Stimulated activated CD8-positive, alpha-beta memory T cell treated with anti-CD3 and anti-CD28 coated beads, Interleukin-4, amount 100 ng/mL, for 48 hours (primary cell): ENCODE results near the gene IMPG2.

Experiments
- DNase-seq: peaks from one replicate; pipeline ENCODE4 v3.0.0-alpha.2; 2020

IMPG2 gene

DNA sequence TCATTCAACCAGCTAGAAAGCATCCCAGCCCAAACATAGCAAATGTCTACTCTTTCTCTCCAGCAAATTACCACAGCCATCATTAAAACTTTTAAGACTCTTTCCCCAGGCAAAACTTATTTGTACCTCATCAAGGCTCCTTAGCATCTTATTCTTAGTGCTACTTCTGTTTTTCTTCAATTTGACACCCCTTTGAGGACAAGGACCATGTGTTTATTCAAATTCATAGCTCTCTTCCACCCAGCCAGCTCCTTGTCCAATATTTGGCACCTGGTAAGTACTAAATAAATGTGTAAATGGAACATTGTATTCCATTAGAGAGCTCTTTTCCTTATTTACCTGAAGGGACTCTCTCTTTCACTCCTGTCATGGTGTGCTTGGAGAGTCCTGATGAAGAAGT, 89.8 kb downstream of the IMPG2 start:
- no peak for DNase-seq

DNA sequence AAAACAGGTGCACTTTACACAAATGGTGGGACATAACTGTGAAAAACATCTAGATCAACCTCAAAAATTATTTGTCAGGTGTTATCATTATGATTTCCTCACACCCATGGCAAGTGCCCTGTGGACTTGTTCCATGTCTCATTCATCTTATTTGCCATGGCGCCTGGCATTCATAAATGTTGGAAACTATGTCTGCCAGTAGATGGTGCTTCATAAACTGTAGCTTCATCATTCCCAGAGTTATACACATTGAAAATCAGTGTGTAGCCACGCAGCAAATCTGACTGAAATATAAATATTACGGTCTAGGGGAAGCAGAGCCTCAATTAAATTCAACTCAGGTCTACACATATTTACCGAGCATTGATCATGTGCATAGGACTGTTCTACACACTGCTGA, 90.7 kb downstream of the IMPG2 start:
- DNase-seq = no peak

- DNase-seq = no peak
These were observed 91.9 kb downstream of the IMPG2 start for GRCh38 chr3:101228441-101228840.

DNA sequence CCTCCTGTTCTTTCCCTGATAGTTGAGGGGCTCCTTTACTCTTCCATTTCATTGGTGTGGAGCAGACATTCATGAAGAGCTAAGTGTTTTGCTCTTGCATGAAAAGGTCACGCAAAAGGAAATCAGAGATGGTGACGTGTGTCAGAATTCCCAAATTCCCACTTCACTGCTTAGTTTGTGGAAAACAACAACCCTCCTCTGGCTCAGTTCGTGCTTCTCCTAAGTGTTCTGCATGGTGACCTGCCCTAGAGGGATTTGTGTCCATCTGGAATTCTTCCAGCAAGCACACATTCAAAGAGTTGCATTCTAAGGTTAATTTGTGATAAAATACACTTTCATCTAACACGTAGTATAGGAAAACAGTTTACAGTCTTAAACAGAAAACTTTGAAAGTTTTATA, 95.6 kb downstream of the IMPG2 start:
- DNase-seq = no peak

DNA sequence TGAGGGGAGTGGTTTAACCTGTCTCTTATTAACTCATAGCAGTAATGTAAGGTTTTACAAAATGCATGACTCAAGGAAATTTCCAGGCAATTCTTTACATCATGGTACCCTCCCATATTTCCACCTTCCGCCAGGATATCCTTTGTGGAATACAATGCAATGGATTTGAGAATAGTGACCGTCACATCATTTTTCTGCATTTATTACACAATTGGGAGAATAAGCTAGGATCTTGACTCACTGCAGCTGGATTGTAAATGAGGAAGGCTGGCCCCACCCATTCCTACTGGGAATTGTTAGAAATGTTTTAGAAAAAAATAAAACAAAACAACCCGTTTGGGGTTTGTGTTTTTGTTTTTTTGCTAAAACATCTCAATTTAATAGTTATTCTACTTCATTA, 97.4 kb downstream of the IMPG2 start:
- no peak for DNase-seq

- DNase-seq = no peak
These were observed 100.4 kb downstream of the IMPG2 start for GRCh38 chr3:101219842-101220560.

GRCh38 chr3:101217472-101218245, 102.7 kb downstream of the IMPG2 start:
- DNase-seq = no peak

- DNase-seq = no peak
These were observed 103.5 kb downstream of the IMPG2 start for GRCh38 chr3:101216710-101217465.

GRCh38 chr3:101212730-101213129, 107.6 kb downstream of the IMPG2 start:
- DNase-seq = no peak

GRCh38 chr3:101204246-101204645, 116.1 kb downstream of the IMPG2 start:
- no peak for DNase-seq

- DNase-seq = no peak
These were observed 117.0 kb downstream of the IMPG2 start for GRCh38 chr3:101203411-101203810.

- DNase-seq = no peak
These were observed 117.7 kb downstream of the IMPG2 start for GRCh38 chr3:101202640-101203039.

- DNase-seq = no peak
These were observed 119.9 kb downstream of the IMPG2 start for GRCh38 chr3:101200461-101200860.

- no peak for DNase-seq
These were observed 124.2 kb downstream of the IMPG2 start for GRCh38 chr3:101195951-101196713.

GRCh38 chr3:101194392-101194791, 126.0 kb downstream of the IMPG2 start:
- DNase-seq = no peak

GRCh38 chr3:101193957-101194356, 126.4 kb downstream of the IMPG2 start:
- no peak for DNase-seq

- no peak for DNase-seq
These were observed 130.6 kb downstream of the IMPG2 start for GRCh38 chr3:101189796-101190195.

GRCh38 chr3:101189176-101189575, 131.2 kb downstream of the IMPG2 start:
- no peak for DNase-seq

DNA sequence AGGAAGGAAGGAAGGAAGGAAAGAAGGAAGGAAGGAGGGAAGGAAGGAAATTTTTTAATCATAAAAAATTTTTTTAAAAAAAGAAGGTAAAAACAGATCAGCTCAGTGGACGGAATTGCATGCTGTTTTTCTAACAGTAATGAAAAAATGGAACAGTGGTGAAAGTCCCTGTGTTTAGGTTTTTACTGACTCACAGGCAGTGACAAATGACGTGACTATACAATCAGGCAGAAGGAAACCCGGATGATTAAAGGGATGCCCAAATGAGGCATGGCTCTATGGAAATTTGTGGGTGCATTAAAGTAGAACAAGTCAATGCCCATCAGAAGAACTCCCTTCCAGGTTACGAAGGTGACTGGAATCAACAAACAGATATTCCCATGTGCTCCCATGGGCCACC, 135.0 kb downstream of the IMPG2 start:
- DNase-seq = no peak

DNA sequence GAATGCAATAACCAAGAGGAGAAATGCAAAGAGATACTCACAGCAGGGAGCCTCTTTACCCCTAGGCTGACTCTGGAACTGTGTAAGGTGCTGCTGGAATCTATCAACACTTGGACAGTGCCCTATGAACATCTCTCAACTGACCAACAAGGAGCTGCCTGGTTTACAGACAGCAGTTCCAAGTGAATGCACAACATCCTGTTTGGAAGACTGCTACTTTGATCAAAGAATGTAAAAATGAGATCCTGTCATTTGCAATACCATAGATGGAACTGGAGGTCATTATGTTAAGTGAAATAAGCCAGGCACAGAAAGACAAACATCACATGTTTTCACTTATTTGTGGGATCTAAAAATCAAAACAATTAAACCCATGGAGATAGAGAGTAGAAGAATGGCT, 136.3 kb downstream of the IMPG2 start:
- DNase-seq = no peak

DNA sequence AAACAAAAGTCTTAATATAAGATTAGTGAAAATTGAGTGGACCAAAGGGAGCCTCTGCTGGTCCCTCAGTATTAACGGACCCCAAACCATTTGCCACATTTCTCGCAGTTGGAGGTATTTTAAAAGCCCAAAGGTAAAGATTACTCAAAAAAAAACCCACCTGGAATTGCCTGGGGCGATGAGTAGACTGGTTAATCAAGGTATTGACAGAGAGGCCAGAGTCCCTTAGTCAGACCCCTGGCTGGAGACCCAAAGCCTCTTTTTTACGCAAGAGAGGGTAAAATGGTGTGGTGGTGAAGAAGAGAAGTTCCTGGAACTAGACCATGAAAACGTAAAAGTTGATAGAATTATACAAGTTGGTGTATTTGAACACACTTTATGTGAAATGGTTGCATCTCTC, 137.2 kb downstream of the IMPG2 start:
- DNase-seq = no peak

DNA sequence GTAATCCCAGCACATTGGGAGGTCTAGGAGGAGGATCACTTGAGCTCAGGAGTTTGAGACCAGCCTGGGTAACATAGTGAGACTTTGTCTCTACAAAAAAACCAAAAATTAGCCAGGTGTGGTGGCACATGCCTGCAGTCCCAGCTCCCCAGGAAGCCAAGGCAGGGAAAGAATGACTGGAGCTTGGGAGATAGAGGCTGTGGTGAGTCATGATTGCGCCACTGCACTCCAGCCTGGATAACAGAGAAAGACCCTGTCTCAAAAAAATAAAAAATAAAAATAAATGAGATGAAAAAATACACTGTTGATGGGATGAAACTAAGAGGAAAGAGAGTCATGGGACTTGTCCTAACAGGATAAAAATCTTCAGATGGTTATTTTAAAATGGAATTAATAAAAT, 137.6 kb downstream of the IMPG2 start:
- no peak for DNase-seq

GRCh38 chr3:101181801-101182200, 138.6 kb downstream of the IMPG2 start:
- no peak for DNase-seq
